T-helper 2 cell (primary cell): ENCODE measurements around the gene SLC9C1.

Experiments
- DNase-seq, 5 experiments: peaks; one replicate each; pipeline versions ENCODE4 v3.0.0 to v3.0.0-alpha.2; 2012 to 2022

The SLC9C1 gene

DNA sequence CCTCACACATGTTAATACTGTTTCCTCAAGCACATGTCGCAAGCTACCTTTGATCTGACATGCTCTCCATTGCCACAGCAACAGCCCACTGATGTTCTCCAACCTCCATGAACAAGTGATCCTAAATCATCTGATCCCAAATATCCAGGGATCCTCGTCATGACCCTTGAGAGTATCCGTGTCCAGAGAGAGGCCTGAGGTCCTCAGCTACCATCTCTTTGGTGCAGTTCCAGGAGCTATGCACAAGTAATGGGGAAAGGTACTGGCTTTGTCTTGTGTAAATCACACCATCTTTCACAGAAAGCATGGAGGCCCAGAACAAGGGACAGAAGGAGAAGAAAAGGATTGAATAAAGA lies 163.4 kb downstream of the SLC9C1 start:
- no peak for DNase-seq

- no peak for DNase-seq
These were observed 163.9 kb downstream of the SLC9C1 start for GRCh38 chr3:112129925-112130637.

- DNase-seq: peak in 4 of 5 experiments; percentile 22 to 89 (median 46)
These were observed 164.9 kb downstream of the SLC9C1 start for GRCh38 chr3:112128843-112129727.

DNA sequence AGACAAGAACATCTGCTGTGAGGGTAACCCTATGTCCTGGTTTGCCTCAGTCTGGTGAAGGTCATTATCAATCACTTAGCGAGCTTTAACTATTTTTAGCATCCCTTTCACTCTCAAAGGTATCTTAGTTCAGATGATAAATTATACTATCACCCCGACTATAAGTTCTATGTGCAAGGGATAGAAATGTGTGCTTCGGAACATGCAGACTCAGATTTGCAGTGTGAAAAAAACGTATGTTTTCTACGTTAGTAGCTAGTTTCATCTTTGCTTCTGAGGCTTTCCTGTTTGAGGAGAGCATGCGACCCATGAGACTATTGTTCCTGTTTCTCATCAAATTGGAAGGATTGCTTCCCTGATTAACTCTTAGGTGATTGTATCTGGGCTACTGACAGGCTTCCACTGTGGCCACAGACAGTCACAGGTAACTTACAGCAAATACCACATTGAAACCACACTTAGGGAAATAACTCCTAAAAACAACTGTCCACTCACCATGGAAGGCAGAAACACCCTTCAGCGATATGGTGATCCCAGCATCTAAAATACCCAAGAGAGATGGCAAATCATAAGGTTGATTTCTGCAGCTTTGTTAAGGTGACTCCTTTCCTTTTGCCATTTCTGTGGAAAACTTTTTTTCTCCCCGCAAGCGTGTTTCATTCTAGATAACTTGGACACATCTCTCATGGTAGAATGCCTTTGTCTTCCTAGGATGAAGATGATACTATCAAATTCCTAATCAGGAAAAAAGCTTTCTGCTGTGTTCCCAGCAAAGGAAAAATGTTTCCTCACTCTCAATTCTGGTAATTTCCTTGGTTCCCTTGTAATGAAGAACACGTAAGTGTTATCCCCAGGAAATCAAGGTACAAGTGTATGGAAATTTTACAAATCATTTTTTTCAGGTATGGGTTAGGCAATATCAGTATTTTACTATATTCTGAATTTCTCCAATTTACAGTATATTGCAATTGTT lies 166.2 kb downstream of the SLC9C1 start:
- DNase-seq: peak in 1 of 5 experiments; percentile 59

DNA sequence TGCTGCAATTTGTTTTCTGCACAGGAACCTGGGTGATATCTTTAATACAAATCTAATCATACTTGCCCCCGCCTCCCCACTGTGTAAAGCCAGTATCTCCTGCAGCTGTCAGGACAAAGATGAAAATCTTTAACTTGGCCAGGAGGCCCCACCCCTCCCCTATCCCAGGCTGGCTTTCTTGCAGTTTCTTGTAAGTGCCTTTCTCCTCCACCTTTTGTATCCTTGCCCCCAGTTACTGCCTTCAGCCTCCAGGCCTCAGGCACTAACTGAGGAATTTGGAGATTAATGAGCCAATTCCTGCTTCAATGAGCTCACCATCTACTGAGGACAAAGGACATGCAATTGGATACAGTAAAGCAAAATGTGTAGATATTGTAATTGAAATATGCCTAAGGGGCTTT lies 167.5 kb downstream of the SLC9C1 start:
- peak in 1 of 5 experiments; percentile 47 for DNase-seq

DNA sequence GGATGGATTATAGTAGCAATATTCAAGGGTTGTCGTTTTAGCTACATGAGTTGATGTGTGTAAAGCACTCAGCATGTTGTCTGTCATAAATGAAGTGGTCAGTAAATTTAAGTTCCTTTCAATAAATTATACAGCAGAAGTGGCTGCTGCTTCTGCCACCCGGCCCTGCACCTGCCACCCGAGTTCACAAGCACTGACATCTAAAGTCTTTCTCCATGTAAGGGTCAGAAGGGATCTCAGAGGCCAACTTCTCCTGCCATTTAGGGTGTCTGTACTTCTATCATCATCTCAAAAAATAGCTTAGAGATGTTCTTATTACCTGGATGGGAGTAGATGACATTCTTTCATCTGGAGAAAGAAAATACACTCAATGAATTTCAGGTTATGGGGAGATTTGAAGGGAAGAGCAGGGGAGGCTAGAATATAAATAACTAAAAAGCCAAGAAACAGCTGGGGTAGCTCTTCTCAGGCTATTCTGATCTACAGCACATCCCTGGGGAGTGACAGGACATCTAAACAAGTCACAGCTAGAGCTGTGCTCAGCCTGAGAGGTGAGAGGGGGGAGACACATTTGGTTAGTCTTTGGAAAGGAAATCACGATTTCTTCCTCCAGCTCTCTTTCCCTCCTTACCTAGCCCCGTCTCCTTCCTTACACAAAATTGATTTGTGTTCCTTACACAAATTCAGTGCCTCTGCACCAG lies 169.0 kb downstream of the SLC9C1 start:
- DNase-seq: no peak

GRCh38 chr3:112123548-112123947 lies 170.5 kb downstream of the SLC9C1 start:
- DNase-seq: no peak

DNA sequence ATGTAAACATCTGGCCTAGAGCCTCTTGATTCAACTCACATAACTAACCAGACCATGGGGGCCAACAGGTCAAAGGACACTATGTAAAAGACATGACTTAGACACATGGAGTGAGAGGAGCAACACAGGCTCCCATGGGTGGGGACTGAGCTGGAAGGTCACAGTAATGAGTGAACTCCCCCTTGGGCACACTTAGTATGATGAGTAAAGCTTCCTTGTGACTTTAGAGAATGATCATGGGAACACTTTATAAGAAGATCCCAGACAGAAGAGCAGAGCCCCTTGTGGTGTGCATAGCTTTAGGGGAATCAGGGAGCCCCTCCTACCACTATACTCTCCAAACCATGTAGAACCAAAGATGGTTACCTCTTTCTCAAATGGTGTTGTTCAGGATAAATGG lies 171.1 kb downstream of the SLC9C1 start:
- no peak for DNase-seq

- DNase-seq: no peak
These were observed 172.2 kb downstream of the SLC9C1 start for GRCh38 chr3:112121577-112122547.

DNA sequence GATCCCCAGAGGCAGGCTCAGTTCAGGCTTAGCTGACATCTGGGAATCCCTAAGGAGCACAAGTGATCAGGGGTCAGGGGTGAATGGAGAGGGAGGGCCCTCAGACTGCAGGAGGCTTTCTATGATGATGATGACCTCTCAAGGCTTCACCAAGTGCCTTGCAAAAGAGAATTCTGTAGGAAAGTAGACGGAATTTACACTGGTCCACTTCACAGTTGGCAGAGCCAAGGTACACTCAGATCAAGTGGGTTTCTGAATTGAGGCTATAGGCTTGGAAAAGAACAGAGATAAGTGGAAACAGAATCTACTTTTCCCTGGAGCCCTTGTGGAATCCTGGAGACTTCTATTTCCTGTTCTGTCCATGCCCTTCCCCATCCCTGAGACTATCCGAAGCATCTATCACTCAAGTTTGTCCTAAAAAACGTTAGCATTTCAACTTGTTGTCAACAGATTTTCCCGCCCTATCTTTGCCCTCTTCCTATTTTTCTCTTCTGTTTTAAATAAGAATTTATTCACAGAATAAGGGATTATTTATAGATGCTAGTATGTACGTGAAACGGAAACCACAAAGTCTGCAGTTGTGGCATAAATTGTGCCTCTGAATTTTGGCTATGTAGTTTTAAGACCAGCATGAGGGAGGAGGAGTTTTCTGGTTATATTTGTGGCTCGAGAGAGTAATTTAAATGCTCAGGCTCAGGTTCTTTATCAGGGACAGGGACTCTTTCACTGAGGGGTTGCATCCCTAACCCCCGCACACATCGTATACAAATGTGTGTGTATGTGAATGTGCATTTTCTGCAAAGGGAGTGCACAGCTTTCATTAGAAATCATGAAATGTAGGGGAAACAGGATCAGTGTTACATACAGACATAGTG lies 173.8 kb downstream of the SLC9C1 start:
- peak in 1 of 5 experiments; percentile 71 for DNase-seq

DNA sequence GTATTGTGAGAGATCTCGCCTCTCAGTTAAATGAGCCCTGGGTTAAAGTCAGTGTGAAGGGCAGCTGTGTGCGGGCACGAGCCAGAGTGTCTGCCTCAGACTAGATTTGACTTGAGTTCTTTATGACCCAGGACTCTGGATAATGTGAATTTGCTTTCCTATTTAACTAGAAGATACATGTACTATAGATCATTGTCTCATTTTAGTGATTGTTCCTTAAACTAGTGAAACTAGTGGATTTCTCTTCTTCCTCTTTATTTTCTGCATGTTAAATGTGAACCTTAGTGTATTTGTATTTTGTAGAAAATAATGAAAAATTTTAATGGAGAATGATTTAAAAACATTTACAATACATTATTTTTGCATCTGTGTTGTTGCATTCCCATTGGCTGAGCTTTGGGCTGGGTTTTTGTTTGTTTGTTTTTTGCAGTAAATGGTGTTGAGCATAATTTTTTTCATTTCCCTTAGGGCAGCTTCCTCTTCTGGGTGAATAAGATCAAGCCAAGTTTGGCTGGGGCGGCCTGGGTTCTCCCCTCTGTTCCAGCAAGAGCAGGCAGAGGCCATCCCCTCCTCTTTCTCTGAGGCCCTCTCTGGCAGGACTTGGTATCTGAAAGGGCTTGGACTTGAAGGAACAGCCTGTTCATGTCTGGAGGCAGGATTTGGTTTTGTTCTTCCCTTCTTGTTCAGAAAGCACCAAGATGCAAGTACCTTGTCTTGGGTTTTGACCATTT lies 176.0 kb downstream of the SLC9C1 start:
- DNase-seq: no peak

- no peak for DNase-seq
These were observed 176.6 kb downstream of the SLC9C1 start for GRCh38 chr3:112117415-112117814.

GRCh38 chr3:112116748-112117186 lies 177.2 kb downstream of the SLC9C1 start:
- DNase-seq: no peak

DNA sequence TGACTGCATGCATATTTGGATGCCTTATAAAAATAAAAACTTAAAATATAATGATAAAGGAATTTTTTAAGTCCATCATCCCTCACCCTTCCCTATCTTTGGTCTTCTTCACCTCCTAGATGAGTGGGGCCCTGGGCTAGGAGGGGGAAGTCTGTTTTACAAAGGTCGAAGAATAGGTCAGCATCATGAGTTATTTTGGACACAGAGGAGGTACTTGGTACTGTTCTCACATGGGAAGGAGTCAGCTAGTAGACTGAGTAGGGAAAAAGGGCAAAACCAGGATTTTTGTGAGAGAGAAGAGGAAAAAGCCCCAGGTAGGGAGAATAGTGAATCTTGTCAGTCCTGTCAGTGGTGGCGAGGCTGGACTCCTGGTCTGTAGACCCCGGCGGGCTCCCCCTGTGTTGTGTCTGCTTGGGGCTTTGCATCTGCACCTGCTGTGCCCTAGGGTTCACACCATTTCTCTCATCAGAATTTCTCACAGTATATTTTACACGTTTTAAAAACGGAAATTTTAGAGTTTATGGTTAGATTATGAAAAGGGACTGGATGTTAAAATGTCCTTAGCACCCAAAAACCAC lies 178.1 kb downstream of the SLC9C1 start:
- DNase-seq: no peak

DNA sequence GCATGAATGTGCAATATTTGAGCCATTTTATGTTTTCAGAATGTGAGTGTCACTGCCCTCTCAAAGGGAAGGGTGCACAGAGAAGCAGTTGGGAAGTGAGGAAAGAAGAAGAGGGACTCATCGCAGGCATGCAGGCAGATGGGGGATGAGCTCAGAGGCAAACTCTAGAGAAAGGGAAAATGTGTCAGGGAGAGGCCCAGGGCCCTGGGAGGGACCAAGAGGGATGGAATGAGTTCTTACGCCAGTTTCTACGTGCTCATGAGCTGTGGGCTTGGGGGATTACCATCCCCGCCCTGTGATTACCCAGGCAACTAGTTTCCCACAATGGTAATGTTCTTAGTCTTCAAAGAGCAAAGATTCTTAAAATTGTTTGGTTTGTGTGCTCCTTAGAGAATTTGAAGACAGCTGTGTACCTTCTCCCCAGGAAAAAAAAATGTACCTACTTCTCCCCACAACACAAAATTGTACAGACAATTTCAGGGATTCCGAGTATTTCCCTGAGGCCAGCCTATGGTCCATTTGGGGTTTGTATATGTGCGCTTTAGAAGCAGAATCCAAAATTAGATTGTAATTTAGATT lies 178.8 kb downstream of the SLC9C1 start:
- DNase-seq: no peak

GRCh38 chr3:112114576-112115160 lies 179.3 kb downstream of the SLC9C1 start:
- DNase-seq: no peak

DNA sequence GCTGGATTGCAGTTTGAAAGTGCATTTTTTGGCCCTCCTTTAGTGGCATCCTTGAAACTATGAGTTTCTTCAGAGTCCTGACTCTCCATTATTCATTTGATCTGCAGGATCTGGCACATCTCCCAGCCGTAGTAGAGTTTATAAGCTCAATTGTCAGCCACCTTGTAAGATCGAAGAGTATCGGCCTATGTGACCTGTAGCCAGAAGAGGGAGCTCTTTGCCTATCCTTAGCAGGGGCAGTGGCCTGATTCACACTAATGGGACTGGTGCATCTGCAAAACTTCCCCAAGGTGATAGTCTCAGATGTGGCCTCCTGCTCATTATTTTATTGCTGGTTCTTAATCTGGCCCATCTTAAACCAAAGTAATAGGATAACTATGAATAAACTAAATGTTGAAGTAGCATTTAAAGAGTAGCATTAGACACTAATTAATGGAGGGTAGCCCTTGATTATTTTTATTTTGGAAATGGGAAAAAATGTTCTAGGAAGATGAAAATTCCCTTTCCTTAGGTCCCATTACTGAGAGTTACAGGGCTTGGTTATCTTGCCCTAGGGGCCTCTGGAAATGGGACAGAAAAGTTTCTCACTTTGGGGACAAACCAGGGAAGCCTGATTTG lies 182.1 kb downstream of the SLC9C1 start:
- peak in 4 of 5 experiments; percentile 7 to 86 (median 32) for DNase-seq
